ENCODE results near the gene SPACA7.

GRCh38 chr13:112347986-112348385 lies 28.2 kb upstream of the SPACA7 start:
- TF ChIP-seq, protein P1, sequence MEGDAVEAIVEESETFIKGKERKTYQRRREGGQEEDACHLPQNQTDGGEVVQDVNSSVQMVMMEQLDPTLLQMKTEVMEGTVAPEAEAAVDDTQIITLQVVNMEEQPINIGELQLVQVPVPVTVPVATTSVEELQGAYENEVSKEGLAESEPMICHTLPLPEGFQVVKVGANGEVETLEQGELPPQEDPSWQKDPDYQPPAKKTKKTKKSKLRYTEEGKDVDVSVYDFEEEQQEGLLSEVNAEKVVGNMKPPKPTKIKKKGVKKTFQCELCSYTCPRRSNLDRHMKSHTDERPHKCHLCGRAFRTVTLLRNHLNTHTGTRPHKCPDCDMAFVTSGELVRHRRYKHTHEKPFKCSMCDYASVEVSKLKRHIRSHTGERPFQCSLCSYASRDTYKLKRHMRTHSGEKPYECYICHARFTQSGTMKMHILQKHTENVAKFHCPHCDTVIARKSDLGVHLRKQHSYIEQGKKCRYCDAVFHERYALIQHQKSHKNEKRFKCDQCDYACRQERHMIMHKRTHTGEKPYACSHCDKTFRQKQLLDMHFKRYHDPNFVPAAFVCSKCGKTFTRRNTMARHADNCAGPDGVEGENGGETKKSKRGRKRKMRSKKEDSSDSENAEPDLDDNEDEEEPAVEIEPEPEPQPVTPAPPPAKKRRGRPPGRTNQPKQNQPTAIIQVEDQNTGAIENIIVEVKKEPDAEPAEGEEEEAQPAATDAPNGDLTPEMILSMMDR (IDR thresholded peaks at IDR 0.05 in 2 of 3, conservative IDR thresholded peaks at IDR 0.05 in 1 of 3; ENCODE audit: borderline replicate concordance in 1 of 3, insufficient read depth in 1 of 3, low read depth in 2 of 3, low read length in 2 of 3) = no peak
- TF ChIP-seq ZNF274 (IDR thresholded peaks at IDR 0.05; ENCODE audit: low read depth, low read length) (no peak), EZH2 (IDR thresholded peaks at IDR 0.05) (no peak), FOSL1 (IDR thresholded peaks at IDR 0.05; ENCODE audit: low read depth) (no peak), SIN3A (IDR thresholded peaks at IDR 0.05; ENCODE audit: low read depth) (no peak), POLR2A (IDR thresholded peaks at IDR 0.05; ENCODE audit: borderline replicate concordance, extremely low read depth, insufficient read depth, insufficient read length) (no peak), POLR2AphosphoS5 (IDR thresholded peaks at IDR 0.05; ENCODE audit: low read depth, low read length) (no peak), REST (IDR thresholded peaks at IDR 0.05; ENCODE audit: low read depth) (no peak)
- TF ChIP-seq, protein P2, sequence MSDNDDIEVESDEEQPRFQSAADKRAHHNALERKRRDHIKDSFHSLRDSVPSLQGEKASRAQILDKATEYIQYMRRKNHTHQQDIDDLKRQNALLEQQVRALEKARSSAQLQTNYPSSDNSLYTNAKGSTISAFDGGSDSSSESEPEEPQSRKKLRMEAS (IDR thresholded peaks at IDR 0.05) = no peak

All from HCT116 (cell line).